ENCODE data around the gene ZNF670.
"Not testable (repeated sequence)": the region's sequence is repeated elsewhere in the genome, so short reads cannot be mapped to it uniquely, and the experiment has no call there.

Gene ZNF670

DNA sequence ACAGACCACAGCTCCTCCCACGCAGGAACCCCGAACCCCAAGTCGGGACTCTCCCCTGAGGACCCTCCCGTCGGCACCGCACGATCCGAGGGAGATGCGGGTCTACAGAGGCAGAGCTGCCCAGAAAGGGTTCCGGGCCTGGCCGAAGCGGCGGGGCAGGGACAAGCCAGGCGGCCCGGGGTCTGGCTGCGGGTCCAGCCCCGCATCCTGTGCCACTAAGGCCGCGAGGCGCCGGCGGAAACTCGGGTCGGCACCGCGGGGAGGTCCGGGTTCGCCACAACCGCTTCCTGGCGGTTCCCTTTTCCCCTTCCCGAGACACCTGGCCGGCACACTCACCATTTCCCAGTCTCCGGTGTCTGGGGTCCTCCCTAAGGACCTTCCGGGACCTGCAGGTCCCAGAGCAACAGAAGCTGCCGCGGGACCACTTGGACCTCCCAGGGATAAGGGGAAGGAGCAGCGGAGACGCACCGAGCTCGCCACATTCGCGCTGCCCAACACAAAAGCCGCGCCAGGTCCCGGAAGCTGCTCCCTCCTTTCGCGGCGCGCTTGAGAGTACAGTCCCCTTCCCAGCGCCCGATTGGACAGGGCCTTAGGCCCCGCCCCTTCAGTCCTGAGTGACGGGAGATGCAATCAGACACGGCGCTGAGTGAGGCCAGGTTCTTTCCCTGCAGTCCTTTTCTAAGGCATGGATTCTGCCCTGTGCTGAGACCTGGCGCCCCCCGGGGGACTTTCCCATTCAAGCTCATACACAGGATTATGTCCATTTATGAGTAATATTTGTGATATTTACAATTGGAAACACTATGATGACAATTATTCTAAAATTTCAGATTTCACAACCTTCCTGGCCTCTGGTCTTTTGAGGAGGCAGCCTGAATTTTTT is at the start of gene ZNF670:
TSS of gene ZNF670 (minus strand) at position 554 of the 883 bp plus-strand sequence. CDS start at position 339, 215 bp downstream.
- peak; percentile 79 to 88 for DNase-seq (ENCODE audit: low read depth in 2 of 2)

DNA sequence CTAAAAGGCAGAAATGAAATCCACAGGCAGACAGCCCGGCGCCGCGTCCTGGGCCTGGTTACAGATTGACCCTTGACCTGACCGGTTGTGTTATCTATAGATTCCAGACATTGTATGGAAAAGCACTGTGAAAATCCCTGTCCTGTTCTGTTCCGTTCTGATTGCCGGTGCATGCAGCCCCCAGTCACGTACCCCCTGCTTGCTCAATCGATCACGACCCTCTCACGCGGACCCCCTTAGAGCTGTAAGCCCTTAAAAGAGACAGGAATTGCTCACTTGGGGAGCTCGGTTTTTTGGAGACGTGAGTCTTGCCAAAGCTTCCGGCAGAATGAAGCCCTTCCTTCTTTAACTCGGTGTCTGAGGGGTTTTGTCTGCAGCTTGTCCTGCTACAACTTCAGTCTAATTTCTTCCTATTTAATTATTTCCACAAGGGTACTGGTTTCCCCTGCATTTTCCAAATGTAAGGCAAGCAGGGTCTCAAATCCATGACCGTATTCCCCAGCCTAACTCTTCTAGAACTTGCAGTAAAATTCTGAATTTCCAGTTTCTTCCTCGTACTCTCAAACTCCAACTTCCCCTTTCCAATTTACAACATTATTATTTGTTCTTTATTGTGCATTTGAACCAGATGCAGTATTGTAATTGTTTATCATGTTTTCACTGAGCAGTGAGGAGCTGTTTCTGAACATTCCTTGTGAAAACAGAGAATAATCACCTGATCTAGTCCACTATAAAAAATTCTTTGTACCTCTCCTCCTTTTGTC is 49.1 kb upstream of the ZNF670 start:
- not testable (repeated sequence) for DNase-seq (ENCODE audit: low read depth in 2 of 2)

DNA sequence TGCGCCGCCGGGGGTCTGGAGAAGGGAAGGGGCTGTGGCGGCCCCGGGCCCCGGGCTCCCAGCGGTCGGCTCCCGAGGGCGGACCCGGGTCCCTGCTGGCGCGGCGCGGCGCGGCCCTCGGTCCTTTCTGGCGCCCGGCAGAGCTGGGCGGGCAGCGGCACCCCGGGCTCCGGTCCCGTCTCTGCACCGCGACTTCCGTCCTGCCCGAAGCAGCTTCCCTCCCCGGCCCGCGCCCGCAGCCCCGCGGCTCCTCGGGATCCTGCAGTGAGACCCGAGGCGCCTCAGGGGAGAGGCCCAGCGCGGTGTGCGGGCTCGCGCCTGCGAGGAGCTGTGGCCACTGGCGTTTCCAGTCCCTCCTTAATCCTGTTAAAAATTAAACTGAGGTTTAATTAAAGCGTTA is 48.0 kb upstream of the ZNF670 start:
- not testable (repeated sequence) for DNase-seq (ENCODE audit: low read depth in 2 of 2)

DNA sequence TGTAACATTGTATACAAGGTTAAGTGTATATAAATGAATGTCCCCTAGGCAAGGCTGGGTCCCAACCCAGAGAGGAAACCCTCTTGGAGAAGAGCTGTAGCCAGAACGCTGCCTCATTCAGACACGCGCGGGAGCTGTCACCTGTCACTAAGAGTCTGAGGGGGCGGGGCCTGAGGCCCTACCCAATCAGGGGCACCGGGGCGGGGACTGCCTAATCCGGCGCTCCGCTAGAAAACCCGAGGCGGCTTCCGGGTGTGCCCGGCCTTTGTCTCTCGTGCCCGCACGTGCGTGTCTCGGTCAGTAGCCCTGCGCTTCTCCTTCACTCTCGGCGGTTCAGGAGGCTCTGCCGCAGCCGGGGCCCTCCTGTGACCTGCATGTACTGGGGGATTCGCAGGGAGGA is 47.6 kb upstream of the ZNF670 start:
- DNase-seq (ENCODE audit: low read depth in 2 of 2): not testable (repeated sequence)

DNA sequence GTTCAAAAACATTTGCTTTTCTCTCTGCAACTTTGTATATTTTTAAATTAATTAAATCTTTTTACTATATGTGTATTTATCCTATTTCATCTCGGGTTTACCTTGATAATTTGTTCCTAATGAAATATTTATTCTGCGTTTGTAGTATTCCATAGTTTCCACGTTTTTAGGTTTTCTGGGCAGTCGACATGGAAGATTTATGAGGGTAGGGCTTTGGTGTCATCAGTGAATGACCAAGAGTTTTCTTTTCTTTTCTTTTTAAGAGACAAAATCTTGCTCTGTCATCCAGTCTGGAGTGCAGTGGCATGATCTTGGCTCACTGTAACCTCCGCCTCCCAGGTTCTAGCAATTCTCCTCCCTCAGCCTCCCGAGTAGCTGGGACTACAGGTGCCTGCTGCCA is 42.8 kb upstream of the ZNF670 start:
- DNase-seq (ENCODE audit: low read depth in 2 of 2): no peak

DNA sequence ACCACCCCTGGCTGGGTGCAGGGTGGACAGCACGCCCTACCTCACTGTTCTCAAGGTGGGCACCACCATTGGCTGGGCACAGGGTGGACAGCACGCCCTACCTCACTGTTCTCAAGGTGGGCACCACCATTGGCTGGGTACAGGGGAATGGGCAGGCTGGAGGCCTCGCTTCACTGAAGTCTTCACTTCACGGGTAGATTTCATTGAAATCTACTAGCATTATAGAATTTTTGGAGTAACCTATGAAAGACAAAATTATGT is 41.7 kb upstream of the ZNF670 start:
- not testable (repeated sequence) for DNase-seq (ENCODE audit: low read depth in 2 of 2)

DNA sequence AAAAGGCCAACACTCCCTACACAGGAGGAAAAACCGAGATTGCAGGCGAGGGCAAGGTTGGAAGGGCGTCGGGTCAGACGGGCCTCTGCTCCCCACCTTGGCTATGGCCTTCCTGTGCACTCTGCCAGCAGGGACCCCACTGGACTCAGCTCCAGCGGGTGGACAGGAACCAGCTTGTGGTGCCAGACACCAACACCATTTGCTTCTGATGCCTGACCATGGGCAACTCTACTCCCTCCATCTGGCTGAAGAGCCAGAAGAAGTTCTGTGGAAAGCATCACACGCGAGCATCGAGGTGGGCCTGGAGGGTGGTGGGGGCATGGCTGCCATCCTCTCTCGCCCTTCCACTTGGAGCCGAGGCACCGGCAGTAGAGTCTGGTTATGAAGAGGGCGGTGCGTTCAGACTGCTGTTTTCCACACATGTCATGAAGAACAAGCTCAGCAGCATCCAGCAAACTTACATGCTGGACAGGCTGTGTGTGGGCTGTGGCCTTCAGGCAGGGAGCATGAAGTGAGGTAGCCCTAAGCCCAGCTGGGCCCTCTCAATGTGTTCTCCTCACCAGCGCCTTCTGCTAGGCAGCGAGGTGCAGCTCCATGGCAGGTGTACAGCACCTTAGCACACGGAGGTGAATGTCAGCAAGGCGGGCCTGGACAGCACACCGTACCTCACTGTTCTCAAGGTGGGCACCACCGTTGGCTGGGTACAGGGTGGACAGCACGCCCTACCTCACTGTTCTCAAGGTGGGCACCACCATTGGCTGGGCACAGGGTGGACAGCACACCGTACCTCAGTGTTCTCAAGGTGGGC is 41.2 kb upstream of the ZNF670 start:
- DNase-seq (ENCODE audit: low read depth in 2 of 2): no peak

DNA sequence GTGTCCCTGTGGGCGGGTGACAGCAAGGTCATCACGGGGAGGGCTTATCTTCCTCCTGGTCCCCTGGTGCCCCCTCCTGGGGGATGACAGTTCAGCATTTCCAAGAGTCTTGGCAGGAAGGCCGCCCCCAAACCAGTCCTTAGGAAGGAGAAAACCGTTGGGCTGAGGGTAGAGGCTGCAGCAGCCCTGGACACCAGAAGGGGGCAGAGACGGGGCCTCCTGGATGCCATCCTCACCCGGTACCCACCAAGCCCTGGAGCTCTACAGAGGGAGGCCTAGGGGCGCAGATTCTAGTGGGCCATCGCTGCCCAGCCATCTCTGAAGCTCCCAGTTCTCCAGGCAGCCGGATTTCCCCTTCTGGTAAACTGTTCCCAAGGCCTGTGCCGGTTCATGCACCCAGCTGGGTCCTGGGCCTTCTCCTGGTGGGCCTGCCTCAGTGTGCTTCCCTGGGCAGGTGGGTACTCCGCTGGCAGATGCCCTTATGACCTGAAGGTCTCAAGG is 40.4 kb upstream of the ZNF670 start:
- DNase-seq (ENCODE audit: low read depth in 2 of 2): no peak

DNA sequence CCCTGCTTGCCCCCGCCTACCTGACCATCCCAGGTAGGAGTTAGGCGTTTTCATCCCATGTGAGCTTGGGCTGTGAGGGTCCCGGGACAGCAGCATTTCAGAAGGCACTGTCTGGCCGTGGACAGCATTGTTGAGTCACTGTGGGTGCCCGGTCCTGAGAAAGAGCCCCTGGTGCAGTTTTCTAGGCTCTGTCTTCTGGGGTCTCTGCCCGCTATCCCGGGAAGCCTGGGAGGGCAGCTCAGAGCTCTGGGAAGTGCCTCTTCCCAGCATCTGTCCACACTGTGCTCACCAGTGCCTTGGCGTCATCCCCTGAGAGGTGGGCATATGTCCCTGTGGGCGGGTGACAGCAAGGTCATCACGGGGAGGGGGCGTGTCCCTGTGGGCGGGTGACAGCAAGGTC is 36.9 kb upstream of the ZNF670 start:
- no peak for DNase-seq (ENCODE audit: low read depth in 2 of 2)

DNA sequence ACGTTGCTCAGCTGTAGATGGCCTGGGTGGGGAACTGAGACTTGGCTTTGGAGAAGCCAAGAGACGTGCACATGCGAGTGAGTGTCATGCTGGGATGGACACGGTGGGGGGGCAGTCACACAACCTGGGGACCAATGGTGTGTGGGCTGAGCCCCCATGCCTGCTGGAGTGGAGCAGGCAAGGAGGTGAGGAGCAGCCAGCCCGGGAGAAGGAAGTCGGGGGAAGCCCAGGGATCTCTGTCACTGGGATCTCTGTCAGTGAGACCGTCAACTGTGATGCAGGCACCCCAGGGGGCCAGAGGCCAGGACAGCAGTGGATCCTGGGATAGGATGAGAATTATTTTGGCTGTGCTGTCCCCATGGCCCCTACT is 36.5 kb upstream of the ZNF670 start:
- DNase-seq (ENCODE audit: low read depth in 2 of 2): no peak

DNA sequence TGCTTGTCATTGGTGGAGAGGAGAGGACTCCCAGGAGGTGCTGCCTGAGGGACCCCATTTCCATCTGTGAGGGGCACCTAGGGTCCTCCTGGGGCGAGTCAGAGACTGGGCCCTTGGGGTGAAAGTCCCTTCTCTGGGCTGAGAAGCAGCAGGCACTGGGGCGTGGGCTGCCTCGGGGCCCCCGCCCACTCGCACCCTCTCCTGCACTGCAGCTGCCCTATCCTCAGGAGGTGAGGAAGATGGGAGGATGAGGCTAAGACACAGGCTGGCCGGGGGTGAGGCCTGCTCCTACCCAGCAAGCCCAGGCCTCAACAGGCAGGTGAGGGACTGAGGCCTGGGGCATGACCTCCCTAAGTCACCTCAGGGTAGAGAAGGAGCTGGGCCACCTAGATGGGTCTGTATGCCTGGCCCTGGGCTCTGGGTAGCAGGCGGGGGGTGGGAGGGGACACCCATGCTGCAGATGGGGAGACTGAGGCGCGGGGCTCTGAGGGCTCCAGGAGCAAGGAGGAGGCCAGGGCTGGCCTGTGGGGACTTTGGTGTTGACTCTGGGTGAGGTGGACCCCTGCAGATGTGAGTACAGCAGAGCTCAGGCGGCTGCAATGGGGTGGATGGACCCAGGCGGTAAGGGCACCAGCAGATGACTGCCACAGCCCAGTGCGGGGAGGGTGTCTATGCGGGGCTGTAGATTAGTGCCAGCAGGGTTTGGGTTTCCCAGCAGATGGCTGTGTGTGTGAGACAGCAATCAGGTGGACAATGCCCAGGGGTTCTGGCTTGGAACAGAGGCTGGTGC is 35.9 kb upstream of the ZNF670 start:
- no peak for DNase-seq (ENCODE audit: low read depth in 2 of 2)

DNA sequence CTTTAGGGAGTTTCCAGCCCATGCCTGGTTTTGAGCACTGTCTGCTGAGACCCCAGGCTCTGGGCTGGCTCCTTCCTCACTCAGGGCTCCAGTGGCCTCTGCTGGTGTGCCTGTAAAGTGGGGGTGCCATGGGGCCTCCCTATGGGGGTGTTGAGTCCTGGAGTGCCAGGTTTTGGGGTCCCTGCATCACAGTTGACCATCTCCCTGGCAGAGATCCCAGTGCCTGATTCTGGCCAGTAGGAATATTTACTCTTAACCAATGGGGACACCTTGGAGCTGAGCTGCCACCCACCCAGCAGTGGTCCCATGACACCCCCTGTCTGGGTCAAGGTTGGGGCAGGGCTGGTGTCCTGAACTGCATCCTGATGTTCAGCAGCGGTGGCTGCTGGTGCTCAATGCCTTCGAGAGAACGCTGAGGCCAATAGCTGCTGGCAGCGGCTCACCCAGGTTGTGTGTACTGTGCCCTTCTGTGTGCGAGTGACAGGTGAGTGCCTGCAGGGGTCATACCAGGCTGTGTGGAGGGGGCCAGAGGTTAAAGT is 35.2 kb upstream of the ZNF670 start:
- no peak for DNase-seq (ENCODE audit: low read depth in 2 of 2)

DNA sequence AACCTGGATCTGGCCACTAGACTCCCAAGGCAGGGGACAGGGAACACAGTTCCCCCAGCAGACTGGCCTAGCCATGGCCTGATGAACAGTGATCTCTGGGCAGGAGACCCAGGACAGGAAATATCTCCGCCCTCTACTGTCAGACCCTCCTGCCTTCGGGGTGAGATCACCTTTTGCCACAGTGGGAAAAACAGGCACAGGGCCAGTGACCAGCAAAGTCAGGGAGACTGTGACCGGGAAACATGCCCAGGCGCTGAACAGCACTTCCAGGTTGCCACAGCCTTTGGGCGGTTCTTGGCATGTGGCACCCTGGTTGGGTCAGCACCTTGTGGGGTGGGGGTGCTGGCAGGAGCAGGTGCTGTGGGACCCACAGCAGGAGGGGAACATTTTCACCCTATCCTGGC is 34.5 kb upstream of the ZNF670 start:
- DNase-seq (ENCODE audit: low read depth in 2 of 2): no peak

DNA sequence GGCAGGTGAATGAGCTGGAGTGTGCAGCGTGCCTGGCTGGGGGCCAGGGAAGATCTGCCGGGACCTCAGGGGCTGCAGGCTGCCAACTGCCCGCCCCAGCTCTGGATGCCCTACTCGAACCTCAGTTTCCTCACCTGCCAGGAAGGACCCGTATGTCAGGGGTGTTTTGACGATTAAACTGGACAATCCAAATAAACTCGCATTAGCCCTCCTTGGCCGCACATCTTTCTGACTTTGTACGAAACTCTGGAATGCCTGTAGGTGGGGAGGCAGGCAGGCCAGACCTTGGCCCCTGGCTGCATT is 33.8 kb upstream of the ZNF670 start:
- DNase-seq (ENCODE audit: low read depth in 2 of 2): no peak

DNA sequence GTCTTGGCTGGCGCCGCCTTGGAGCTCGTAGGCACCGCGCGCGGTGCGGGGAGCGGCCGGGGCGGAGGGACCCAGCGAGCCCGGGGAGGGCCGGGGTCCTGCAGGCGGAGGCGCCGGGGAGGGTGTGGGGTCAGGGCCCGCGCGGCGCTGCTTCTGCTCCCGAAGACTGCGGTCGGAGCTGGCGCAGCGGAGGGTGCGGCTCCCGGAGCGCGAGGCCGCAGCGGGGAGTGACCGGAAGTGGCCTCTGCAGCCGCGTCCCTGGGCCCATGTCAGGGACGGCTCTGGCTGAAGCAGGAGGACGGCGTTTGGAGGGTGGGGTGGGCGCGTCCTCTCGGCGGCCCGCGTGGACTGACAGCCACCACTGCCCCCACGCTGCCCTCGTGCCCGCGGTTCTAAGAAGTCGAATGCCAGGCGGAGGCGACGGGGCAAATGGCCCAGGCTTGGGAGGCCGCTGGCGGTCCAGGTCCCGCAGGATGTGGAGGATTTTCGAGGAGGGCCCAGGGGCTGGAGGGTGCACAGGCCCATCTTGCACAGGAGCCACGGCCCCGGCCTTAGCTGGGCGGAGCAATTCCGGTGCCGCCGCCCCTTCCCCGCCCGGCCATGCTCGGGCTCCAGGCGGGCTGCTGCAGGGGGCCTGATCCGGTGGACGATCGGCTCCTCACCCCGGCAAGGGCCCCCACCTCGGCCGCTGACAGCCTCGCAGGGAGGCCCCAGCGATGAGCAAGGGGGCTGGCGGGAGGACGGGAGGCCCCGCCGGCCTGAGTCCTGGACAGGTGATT is 33.3 kb upstream of the ZNF670 start:
- DNase-seq (ENCODE audit: low read depth in 2 of 2): no peak

DNA sequence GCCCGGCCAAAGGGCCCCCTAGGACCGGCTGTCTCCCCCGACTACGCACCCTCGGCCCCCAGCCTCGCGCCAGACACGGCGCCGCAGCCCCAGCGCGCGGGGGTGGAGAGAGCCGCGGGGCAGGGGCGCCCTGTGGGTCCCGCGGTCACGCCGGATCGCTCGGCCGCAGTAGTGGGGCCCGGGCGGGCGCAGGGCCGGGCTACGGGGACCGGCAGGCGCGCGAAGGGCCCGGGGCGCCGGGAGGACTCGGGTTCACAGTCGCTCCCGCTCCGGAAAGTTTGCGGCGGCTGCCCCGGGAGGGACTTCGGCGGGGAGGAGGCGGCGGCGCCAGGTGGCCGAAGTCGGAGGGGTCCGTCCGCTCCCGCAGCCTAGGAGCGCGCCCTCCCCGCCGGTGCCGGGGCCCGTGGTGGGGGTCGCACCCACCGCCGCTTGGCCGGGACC is 32.7 kb upstream of the ZNF670 start:
- no peak for DNase-seq (ENCODE audit: low read depth in 2 of 2)

DNA sequence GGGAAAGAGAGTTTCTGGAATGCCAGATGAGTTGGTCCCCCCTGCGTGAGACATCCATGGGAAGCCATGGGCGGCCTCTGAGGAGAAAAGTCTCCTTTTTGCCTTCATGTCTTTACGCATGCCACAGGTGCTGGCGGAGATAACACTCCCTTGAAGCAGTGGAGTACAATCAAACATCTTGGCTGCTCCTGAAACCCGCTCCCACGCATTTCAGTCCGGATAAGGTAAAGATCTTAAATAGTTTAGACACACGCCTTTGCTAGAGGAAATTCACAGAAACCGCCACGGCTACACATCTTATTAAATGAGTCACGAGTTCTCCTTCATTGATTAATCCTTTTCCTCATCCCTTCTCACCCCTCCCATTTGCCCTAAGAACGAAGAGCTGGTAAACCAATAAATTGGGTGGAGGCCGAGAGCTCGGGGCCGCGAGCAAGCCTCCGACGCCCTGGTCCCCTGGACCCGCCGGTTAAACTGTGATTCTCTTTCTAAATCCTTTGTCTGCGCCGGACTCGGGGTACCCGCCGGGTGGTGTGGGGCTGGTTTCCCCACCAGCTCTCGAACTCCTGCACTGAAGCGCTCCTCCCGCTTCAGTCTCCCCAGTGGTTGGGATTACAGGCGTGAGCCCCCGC is 32.1 kb upstream of the ZNF670 start:
- DNase-seq (ENCODE audit: low read depth in 2 of 2): peak; percentile 14 to 21

DNA sequence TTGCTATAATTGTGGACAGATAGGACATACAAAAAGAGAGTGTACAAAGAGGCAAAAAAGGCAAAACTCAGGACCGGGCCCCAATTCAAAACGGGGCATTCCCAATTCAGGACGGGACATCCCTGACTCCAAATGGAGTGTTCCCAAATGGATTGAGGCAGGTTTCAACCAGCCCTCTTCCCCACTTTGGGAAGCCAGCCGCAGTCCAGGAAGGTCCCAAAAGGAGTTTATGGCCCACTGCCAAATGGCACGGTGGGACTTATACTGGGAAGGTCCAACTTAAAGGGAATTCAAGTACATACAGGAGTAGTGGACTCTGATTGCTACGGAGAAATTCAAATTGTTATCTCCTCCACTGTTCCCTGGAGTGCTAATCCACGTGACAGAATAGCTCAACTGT is 29.1 kb upstream of the ZNF670 start:
- no peak for DNase-seq (ENCODE audit: low read depth in 2 of 2)

DNA sequence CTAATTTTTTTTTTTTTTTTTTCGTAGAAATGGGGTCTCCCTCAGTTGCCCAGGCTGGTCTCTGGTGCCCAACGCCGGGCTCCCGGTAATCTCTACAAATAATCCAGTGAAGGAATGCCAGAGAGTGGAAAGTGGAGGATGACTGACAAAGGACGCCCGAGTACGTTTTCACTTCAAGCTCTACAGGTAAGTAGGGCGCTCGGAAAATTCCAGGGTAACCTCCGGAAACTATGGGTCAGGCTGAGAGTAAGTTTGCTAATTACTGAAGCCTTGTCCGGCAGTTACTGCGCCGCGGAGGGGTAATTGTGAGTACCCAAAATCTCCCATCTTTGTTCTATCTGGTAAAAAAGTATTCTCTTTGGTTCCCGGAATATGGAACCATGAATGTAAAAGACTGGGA is 27.4 kb upstream of the ZNF670 start:
- no peak for DNase-seq (ENCODE audit: low read depth in 2 of 2)

DNA sequence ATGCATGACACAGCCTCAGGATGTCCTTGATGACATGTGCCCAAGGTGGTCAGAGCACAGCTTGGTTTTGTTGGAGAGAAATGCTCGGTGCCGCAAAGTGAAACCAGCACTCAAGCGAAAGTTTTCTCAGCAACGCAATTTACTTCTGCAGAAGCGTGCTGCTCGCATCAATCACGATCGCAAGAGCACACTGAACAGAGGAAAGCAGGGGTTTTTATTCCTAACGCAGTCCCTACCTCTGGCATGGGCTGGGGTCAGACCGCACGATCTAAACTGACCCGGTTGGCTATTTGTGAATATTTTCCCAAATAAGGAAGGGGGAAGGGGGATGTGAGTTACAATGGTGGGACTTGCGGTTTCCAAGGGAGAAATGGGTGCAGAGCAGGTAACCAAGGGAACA is 26.4 kb upstream of the ZNF670 start:
- no peak for DNase-seq (ENCODE audit: low read depth in 2 of 2)
